Mesendoderm (in vitro differentiated cells): ENCODE results near the gene TCTN1. TPM values are rescaled to one million over a fixed set of nuclear protein-coding genes. Genes with fewer than 3 reads are reported as not detected.

ENCODE experiments used
- DNase-seq: peaks from one replicate; pipeline ENCODE4 v3.0.0; 2013
- H2AK5ac ChIP-seq: 2 replicates; pipeline ENCODE4 v1.6.1; 2013; ENCODE audit warnings: low read length, inconsistent platforms
- H2BK120ac ChIP-seq: 2 replicates; pipeline ENCODE4 v1.6.1; 2013; ENCODE audit warnings: low read depth, mild to moderate bottlenecking, low read length, moderate library complexity, mixed read lengths
- H2BK15ac ChIP-seq: replicated peaks from 2 replicates; pipeline ENCODE4 v1.6.1; 2013; ENCODE audit warnings: low read depth, mild to moderate bottlenecking, moderate library complexity
- H2BK5ac ChIP-seq: 2 replicates; pipeline ENCODE4 v1.6.1; 2013; ENCODE audit warnings: low read length, inconsistent platforms
- H3K18ac ChIP-seq: 2 replicates; pipeline ENCODE4 v1.6.1; 2013; ENCODE audit warnings: mild to moderate bottlenecking, low read length, mixed read lengths
- H3K23ac ChIP-seq: one replicate; pipeline ENCODE4 v1.6.1; 2013; ENCODE audit warnings: low read length
- H3K27ac ChIP-seq: 2 replicates; pipeline ENCODE4 v1.5.1; 2013; ENCODE audit warnings: low read depth, mild to moderate bottlenecking, inconsistent platforms, low read length, moderate library complexity
- H3K27me3 ChIP-seq: 2 replicates; pipeline ENCODE4 v1.6.1; 2013; ENCODE audit warnings: low read length, control low read depth, mild to moderate bottlenecking, inconsistent platforms; ENCODE audit not compliant: insufficient read depth, poor library complexity
- H3K36me3 ChIP-seq: 2 replicates; pipeline ENCODE4 v1.6.1; 2013; ENCODE audit warnings: low read length, inconsistent platforms; ENCODE audit not compliant: control insufficient read depth, insufficient read depth
- H3K4ac ChIP-seq: one replicate; pipeline ENCODE4 v1.6.1; 2013; ENCODE audit warnings: low read depth, mild to moderate bottlenecking, low read length, moderate library complexity
- H3K4me1 ChIP-seq: 2 replicates; pipeline ENCODE4 v1.6.1; 2013; ENCODE audit warnings: low read depth, low read length, inconsistent platforms; ENCODE audit not compliant: control insufficient read depth
- H3K4me2 ChIP-seq: 2 replicates; pipeline ENCODE4 v1.6.1; 2013; ENCODE audit warnings: low read length
- H3K4me3 ChIP-seq: 2 replicates; pipeline ENCODE4 v1.5.1; 2013; ENCODE audit warnings: mild to moderate bottlenecking, low read length
- H3K56ac ChIP-seq: one replicate; pipeline ENCODE4 v1.6.1; 2013; ENCODE audit warnings: low read length
- H3K79me1 ChIP-seq: 2 replicates; pipeline ENCODE4 v1.6.1; 2013; ENCODE audit warnings: low read length, inconsistent platforms
- H3K79me2 ChIP-seq: 2 replicates; pipeline ENCODE4 v1.6.1; 2013; ENCODE audit warnings: mild to moderate bottlenecking, low read length; ENCODE audit not compliant: control insufficient read depth, insufficient read depth
- H3K9ac ChIP-seq: 2 replicates; pipeline ENCODE4 v1.6.1; 2013; ENCODE audit warnings: low read length, inconsistent platforms
- H4K5ac ChIP-seq: one replicate; pipeline ENCODE4 v1.6.1; 2013; ENCODE audit warnings: low read length
- H4K8ac ChIP-seq: one replicate; pipeline ENCODE4 v1.6.1; 2013; ENCODE audit warnings: low read depth, mild to moderate bottlenecking, control low read depth, low read length, moderate library complexity
- WGBS: extraction: QIAGEN DNeasy Blood & Tissue Kit; methylation state at CpG from one replicate; pipeline ENCODE4 v1.1.7; 2013; ENCODE audit warnings: low lambda C conversion rate, missing lambda C conversion rate; ENCODE audit not compliant: insufficient coverage; ENCODE audit errors: extremely low coverage; 5-methylcytosine and 5-hydroxymethylcytosine counted together
- small RNA-seq: library from polyadenylated mRNA; stranded (forward); fragments of <200 nt; extraction: miRNeasy Mini kit (QIAGEN cat#:217004); gene quantifications from one replicate; pipeline ENCODE3, GENCODE V24; 2013; ENCODE audit not compliant: insufficient read depth

The TCTN1 gene

GRCh38 chr12:110697236-110697635 is 83.3 kb downstream of the TCTN1 start:
- no CpG with 5 or more reads among the region's 2 CpGs for WGBS
- H2BK5ac ChIP-seq, result no peak overlapping the region
- H3K9ac ChIP-seq, result no peak overlapping the region
- no peaks in the 10 kb centered on the region for H3K36me3 ChIP-seq
- no peak overlapping the region for H4K5ac ChIP-seq
- H3K79me1 ChIP-seq, result no peaks in the 10 kb centered on the region
- no peak for DNase-seq
- no peak overlapping the region for H2BK15ac ChIP-seq
- no peaks in the 10 kb centered on the region for H3K27me3 ChIP-seq
- H3K4me2 ChIP-seq, result no peak overlapping the region
- no peaks in the 10 kb centered on the region for H3K79me2 ChIP-seq
- H3K4ac ChIP-seq, result no peak overlapping the region
- no peak overlapping the region for H3K27ac ChIP-seq
- H4K8ac ChIP-seq, result no peak overlapping the region
- no peak overlapping the region for H2BK120ac ChIP-seq
- no peak overlapping the region for H3K18ac ChIP-seq
- H2AK5ac ChIP-seq, result no peak overlapping the region
- no peaks in the 10 kb centered on the region for H3K4me1 ChIP-seq
- H3K56ac ChIP-seq, result no peak overlapping the region
- H3K4me3 ChIP-seq, result no peak overlapping the region
- H3K23ac ChIP-seq, result no peak overlapping the region

GRCh38 chr12:110698171-110698902 is 84.4 kb downstream of the TCTN1 start:
- Histone ChIP-seq H3K27ac (no peak overlapping the region), H3K56ac (peak overlapping the region; percentile 57), H3K9ac (no peak overlapping the region), H2BK120ac (no peak overlapping the region), H3K4me3 (no peak overlapping the region), H2AK5ac (no peak overlapping the region), H3K79me1 (no peaks in the 10 kb centered on the region), H3K23ac (no peak overlapping the region), H3K4me1 (no peaks in the 10 kb centered on the region), H3K79me2 (no peaks in the 10 kb centered on the region), H3K4me2 (no peak overlapping the region), H3K36me3 (no peaks in the 10 kb centered on the region), H3K4ac (no peak overlapping the region), H4K8ac (no peak overlapping the region), H2BK5ac (no peak overlapping the region), H3K27me3 (no peaks in the 10 kb centered on the region), H3K18ac (no peak overlapping the region), H4K5ac (no peak overlapping the region), H2BK15ac (no peak overlapping the region)
- no CpG with 5 or more reads among the region's 20 CpGs for WGBS
- peak; percentile 93 for DNase-seq

Small RNA genes within 50 kb of the gene (small RNA-seq; reads per million reads assigned to genes)
- not detected for gene RN7SL387P
